Measurements from ENCODE around the gene PRICKLE4. TPM values are rescaled to one million over a fixed set of nuclear protein-coding genes. Genes with fewer than 3 reads are reported as not detected.
A peak's percentile ranks its signal among the peaks of the same experiment; 100 is the strongest.

Gene PRICKLE4
- total RNA-seq, 1 experiment from 2014 or later = 2.9 TPM

DNA sequence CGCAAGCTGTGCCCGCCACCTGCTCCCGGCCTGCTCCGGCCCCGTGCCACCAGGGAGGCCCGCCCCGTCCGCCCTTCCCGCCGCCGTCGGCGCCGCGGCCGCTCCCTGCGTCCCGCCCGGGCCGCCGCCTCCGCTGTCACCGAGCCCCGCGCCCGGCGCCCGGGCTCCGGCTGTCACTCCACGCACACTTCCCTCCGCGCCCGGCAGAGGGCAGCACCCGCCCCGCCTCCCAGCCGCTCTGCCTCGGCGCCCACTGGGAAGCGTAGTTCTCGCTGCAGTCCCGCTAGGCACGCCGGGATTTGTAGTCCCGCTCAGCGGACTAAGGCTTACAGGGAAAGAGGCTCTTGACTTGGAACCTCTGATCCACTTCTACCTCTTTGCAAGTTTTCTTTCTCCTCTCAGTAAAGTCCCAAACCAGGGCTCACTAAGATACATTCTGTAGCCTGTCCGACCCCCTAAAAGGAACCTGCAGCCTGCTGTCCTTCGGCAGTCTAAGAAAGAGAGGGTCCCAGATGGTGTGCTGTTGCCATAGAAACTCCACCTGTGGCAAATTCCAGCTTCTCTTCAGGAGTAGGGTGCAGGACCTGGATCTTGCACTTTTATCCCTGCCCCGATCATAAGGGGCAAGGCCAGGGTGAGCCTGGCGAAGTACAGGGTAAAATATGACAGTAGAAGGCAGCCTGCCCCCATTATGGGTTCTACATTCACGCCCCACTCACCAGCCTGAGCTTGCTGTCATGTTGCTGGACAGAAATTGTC lies 45.0 kb upstream of the PRICKLE4 start, which contains the start of gene TFEB (continued):
- no peak for TF ChIP-seq CBX3 (IDR thresholded peaks at IDR 0.05; ENCODE audit: low read depth)
- peak; percentile 80 for TF ChIP-seq YY1 (IDR thresholded peaks at IDR 0.05; ENCODE audit: extremely low read depth, insufficient replicate concordance, low read depth, low read length)
- TF ChIP-seq EZH2phosphoT487 (IDR thresholded peaks at IDR 0.05; ENCODE audit: borderline replicate concordance) = no peak

DNA sequence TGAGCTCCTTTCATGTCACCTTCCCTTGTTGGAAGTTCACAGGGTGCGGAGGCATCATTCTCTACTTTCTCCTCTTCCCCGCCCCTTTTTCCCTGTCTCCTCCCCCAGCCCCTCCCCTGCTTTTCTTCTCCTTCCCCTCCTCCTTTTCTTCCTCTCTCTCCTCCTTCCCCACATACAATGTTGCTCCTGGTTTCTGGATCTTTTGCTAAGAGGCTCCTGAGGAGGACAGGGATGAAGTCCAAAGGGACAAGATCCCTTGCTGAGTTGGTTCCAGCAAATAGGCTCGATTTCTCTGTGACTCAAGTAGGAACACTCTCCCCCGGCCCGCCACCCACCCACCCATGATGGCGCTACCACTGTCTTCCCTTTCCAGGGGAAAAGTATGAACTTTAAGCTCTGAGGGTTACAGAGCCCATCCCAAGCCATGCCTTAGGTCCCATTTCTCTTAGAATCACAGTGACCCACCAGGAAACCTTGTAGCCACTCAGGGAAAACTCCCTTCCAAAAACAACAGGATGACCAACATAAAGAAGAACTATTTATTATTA lies 44.3 kb upstream of the PRICKLE4 start:
- ChIA-PET RAD21 (ENCODE audit: low non-redundant PET in 1 of 2, low total read pairs in 2 of 2, uncharacterized antibody in 2 of 2, unreplicated experiment in 2 of 2) (no interaction called here), CTCF (no interaction called here), POLR2A (no interaction called here)
- Histone ChIP-seq H3K4me1 (ENCODE audit: control insufficient read depth in 1 of 2, insufficient read depth in 2 of 2, low read length in 2 of 2) (peaks cover 13 to 31% of the 10 kb centered on the region in 2 experiments), H3K9me3 (ENCODE audit: control insufficient read depth in 1 of 2, insufficient read depth in 1 of 2, low read depth in 1 of 2, low read length in 2 of 2) (no peaks in the 10 kb centered on the region), H3K4me3 (replicated peaks in 1 of 2; ENCODE audit: low read depth in 1 of 2, low read length in 2 of 2) (peak overlapping the region; percentile 23 to 27), H3K79me2 (ENCODE audit: insufficient read depth, low read length) (no peaks in the 10 kb centered on the region), H4K20me1 (ENCODE audit: insufficient read depth) (no peaks in the 10 kb centered on the region), H3K4me2 (ENCODE audit: low read length) (peak overlapping the region; percentile 98), H3K9me2 (ENCODE audit: insufficient read depth) (no peaks in the 10 kb centered on the region), H3K9ac (ENCODE audit: low read length) (no peak overlapping the region), H3K36me3 (ENCODE audit: control insufficient read depth in 1 of 2, insufficient read depth in 2 of 2, low read length in 2 of 2) (no peaks in the 10 kb centered on the region), H2AFZ (ENCODE audit: low read depth, low read length, poor library complexity, severe bottlenecking) (peak overlapping the region; percentile 87), H3K27ac (ENCODE audit: low read depth, low read length) (no peak overlapping the region), H3K27me3 (ENCODE audit: insufficient read depth, low read length) (no peaks in the 10 kb centered on the region)
- TF ChIP-seq CEBPB (IDR thresholded peaks at IDR 0.05; ENCODE audit: low read depth) (no peak), JUND (IDR thresholded peaks at IDR 0.05) (no peak), CBX3 (IDR thresholded peaks at IDR 0.05; ENCODE audit: low read depth) (no peak)
- DNase-seq (ENCODE audit: low read depth, low spot score) (no peak), ATAC-seq (no peak; the same call in 1 of the 2 replicates)
- intact Hi-C loops (cut with micrococcal nuclease) = no loop called here
- BruUV-seq (replicated peaks) = no TSS peak

All from HCT116 (cell line).